Spleen (tissue), 11 donors: ENCODE data around the gene TTLL3. TPM values are rescaled to one million over a fixed set of nuclear protein-coding genes. Genes with fewer than 3 reads are reported as not detected.

ENCODE experiments used
- DNase-seq: peaks from one replicate; pipeline ENCODE4 v3.0.0-alpha.2; 2020
- H3K27ac ChIP-seq, 8 donors: fragments of 200-600 bp; sonication (generic) in 7 of 8; 1 replicate in 4 of 8; 2 replicates in 4 of 8; pipeline versions ENCODE4 v1.5.0 to v1.8.0; 2016 to 2021; ENCODE audit warnings: inconsistent platforms in 4 of 8, mild to moderate bottlenecking in 4 of 8, moderate library complexity in 1 of 8
- H3K27me3 ChIP-seq, 7 donors: fragments of 200-600 bp; sonication (generic) in 6 of 7; replicated peaks in 1 of 7; 1 replicate in 4 of 7; 2 replicates in 3 of 7; pipeline versions ENCODE4 v1.5.0 to v1.8.0; 2016 to 2021; ENCODE audit warnings: inconsistent platforms in 3 of 7, mild to moderate bottlenecking in 1 of 7
- H3K36me3 ChIP-seq, 6 donors: fragments of 200-600 bp; sonication (generic) in 5 of 6; 1 replicate in 4 of 6; 2 replicates in 2 of 6; pipeline versions ENCODE4 v1.5.0 to v1.8.0; 2016 to 2021; ENCODE audit warnings: inconsistent platforms in 2 of 6
- H3K4me1 ChIP-seq, 6 donors: fragments of 200-600 bp; sonication (generic) in 5 of 6; 1 replicate in 3 of 6; 2 replicates in 3 of 6; pipeline versions ENCODE4 v1.5.0 to v1.8.0; 2016 to 2021; ENCODE audit warnings: inconsistent platforms in 3 of 6
- H3K4me3 ChIP-seq, 8 donors: fragments of 200-600 bp; sonication (generic) in 7 of 8; 1 replicate in 4 of 8; 2 replicates in 4 of 8; pipeline versions ENCODE4 v1.5.0 to v1.8.0; 2016 to 2021; ENCODE audit warnings: inconsistent platforms in 4 of 8, mild to moderate bottlenecking in 4 of 8, moderate library complexity in 2 of 8
- H3K9me3 ChIP-seq, 8 donors: fragments of 200-600 bp; sonication (generic) in 7 of 8; 1 replicate in 4 of 8; 2 replicates in 4 of 8; pipeline versions ENCODE4 v1.5.0 to v1.8.0; 2016 to 2021; ENCODE audit warnings: inconsistent platforms in 4 of 8
- POLR2A ChIP-seq, 3 donors: fragments of 450-650 bp; IDR thresholded peaks; one replicate each; pipeline ENCODE4 v1.5.1; 2017; ENCODE audit warnings: antibody characterized with exemption in 3 of 3, mild to moderate bottlenecking in 1 of 3
- POLR2AphosphoS5 ChIP-seq, 3 donors: sonication (generic); formaldehyde crosslinking; IDR thresholded peaks; one replicate each; pipeline ENCODE4 v1.5.1; 2017; ENCODE audit warnings: antibody characterized with exemption in 3 of 3
- WGBS, 5 donors: extraction: QIAGEN DNeasy Blood & Tissue Kit in 3 of 5; methylation state at CpG; one replicate each; pipeline versions ENCODE4 v1.1.5 to v1.1.7; 2013 to 2018; 5-methylcytosine and 5-hydroxymethylcytosine counted together
- intact Hi-C: fragments of 100-400 bp; cut with DNase I; formaldehyde crosslinking; loops from one replicate; pipeline ENCODE4 v1.15.0; 2023; ENCODE audit warnings: low total_unique reads
- polyA plus RNA-seq, 3 donors: library from polyadenylated mRNA; stranded (reverse); fragments of 200-250 nt; gene quantifications; one replicate each; pipeline ENCODE4 v1.2.1, GENCODE V29; 2013
- total RNA-seq, 7 donors: library from RNA; depleted of rRNA in 3 of 7; stranded (reverse); fragments of >200 nt in 3 of 7; fragmentation: NEBNext Ultra II Directional in 4 of 7; extraction: Animal tissue kit (Norgen Biotek cat#: 25700) in 4 of 7; gene quantifications; one replicate each; pipeline versions ENCODE4 v1.1.0 to v1.2.1, GENCODE V29; 2016 to 2021
- TF ChIP-seq, protein P1 (sequence below), 11 experiments: fragments of 200-600 bp in 7 of 11; fragments of 450-650 bp in 4 of 11; sonication (generic) in 4 of 11; IDR thresholded peaks in 8 of 11; conservative IDR thresholded peaks in 3 of 11; 1 replicate in 7 of 11; 2 replicates in 4 of 11; pipeline versions ENCODE4 v1.4.0 to v1.8.0; 2016 to 2021; ENCODE audit warnings: antibody characterized with exemption in 11 of 11, inconsistent platforms in 4 of 11, mild to moderate bottlenecking in 1 of 11
- donor health status: healthy with polysubstance abuse.
- donor health status: DM: no; HTN: no; CAD: no; lungs with moderate emphysema.
- donor health status: DM: no; HTN: no; CAD: no.
- donor health status: Bipolar disorder and iron deficiency.
- donor health status: healthy.
- donor health status: DM: no; HTN: no; CAD: no.
- donor health status: DM: yes; HTN: yes; CAD: no.

TTLL3 gene
- total and polyA plus RNA-seq, 10 donors = 24.8 to 143 (median 74.0) TPM

DNA sequence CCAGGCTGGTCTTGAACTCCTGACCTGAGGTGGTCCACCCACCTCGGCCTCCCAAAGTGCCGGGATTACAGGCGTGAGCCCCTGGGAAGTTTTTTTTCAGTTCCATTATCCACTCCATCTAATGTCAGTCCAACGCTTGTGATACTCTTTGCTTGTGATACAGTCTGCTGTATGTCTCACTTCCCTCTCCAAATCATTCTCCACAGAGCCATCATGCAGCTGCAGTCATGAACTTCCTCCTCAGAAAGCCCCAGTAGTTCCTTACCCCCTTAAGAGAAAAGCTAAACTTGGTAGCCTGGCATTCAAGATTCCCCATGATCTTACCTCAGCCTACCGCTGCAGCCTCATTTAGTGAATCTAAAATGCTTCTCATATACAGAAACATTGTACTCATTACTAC is 14.9 kb upstream of the TTLL3 start:
- TF ChIP-seq, protein P1, sequence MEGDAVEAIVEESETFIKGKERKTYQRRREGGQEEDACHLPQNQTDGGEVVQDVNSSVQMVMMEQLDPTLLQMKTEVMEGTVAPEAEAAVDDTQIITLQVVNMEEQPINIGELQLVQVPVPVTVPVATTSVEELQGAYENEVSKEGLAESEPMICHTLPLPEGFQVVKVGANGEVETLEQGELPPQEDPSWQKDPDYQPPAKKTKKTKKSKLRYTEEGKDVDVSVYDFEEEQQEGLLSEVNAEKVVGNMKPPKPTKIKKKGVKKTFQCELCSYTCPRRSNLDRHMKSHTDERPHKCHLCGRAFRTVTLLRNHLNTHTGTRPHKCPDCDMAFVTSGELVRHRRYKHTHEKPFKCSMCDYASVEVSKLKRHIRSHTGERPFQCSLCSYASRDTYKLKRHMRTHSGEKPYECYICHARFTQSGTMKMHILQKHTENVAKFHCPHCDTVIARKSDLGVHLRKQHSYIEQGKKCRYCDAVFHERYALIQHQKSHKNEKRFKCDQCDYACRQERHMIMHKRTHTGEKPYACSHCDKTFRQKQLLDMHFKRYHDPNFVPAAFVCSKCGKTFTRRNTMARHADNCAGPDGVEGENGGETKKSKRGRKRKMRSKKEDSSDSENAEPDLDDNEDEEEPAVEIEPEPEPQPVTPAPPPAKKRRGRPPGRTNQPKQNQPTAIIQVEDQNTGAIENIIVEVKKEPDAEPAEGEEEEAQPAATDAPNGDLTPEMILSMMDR (IDR thresholded peaks at IDR 0.05 in 8 of 11, conservative IDR thresholded peaks at IDR 0.05 in 3 of 11) = no peak
- TF ChIP-seq POLR2AphosphoS5 (IDR thresholded peaks at IDR 0.05) (peak in 1 of 3 donors; percentile 40), POLR2A (IDR thresholded peaks at IDR 0.05) (no peak)

DNA sequence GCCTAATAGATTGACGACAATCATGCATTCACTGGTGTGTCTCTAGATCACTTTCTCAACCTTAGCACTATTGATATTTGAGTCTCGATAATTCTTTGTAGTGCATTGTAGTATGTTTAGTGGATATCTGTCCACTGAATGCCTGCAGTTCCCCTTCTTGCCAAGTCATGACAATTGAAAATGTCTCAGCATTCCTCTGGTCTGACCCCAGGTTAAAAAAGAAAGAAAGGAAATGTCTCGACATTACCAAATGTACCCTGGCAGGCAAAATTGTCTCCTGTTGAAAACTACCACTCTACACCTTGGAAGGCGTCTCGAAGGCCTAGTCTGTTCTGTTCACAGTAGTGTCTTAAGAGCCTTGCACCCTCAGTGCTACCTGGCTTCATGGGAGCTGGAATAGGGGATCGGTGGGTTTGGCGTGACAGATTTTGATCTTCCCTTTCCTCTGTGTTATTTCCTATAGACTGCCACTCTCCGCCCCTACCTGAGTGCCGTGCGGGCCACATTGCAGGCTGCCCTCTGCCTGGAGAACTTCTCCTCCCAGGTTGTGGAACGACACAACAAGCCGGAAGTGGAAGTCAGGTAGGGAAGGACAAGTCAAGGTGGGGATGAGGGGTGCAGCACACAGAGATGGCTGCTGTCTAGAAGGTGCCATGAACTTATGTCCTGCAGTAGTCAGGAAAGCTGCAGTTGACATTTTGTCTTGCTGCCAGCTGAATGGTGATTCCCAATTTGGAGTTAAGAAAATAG is 12.7 kb upstream of the TTLL3 start:
- intact Hi-C loops = no loop called here
- Histone ChIP-seq H3K9me3 (no peaks in the 10 kb centered on the region), H3K27ac (peak overlapping the region in 1 of 8 donors; percentile 4), H3K4me1 (peaks cover 27 to 66% (median 43%) of the 10 kb centered on the region in 6 donors), H3K4me3 (no peak overlapping the region), H3K36me3 (peaks cover 15 to 84% (median 60%) of the 10 kb centered on the region in 6 donors), H3K27me3 (no peaks in the 10 kb centered on the region)
- TF ChIP-seq POLR2A (IDR thresholded peaks at IDR 0.05) (no peak), POLR2AphosphoS5 (IDR thresholded peaks at IDR 0.05) (no peak)
- TF ChIP-seq, protein P1 (IDR thresholded peaks at IDR 0.05 in 8 of 11, conservative IDR thresholded peaks at IDR 0.05 in 3 of 11) = no peak
- no peak for DNase-seq
- WGBS, 5 donors = 89 to 94% (median 90%) methylated on average over 12 of the region's 12 CpGs

More for the DNA sequence above, 14.9 kb upstream of the TTLL3 start:
- no peaks in the 10 kb centered on the region for H3K27me3 ChIP-seq
- H3K9me3 ChIP-seq = no peaks in the 10 kb centered on the region
- DNase-seq = no peak
- 61 to 70% (median 64%) methylated on average over 5 of the region's 5 CpGs for WGBS, 5 donors
- peak overlapping the region in 2 of 8 donors; percentile 4 to 31 for H3K4me3 ChIP-seq
- intact Hi-C loops = no loop called here
- H3K4me1 ChIP-seq = peaks cover 34 to 87% (median 63%) of the 10 kb centered on the region in 6 donors
- H3K27ac ChIP-seq = peak overlapping the region in 7 of 8 donors; percentile 22 to 99 (median 96)
- peaks cover 9 to 72% (median 41%) of the 10 kb centered on the region in 6 donors for H3K36me3 ChIP-seq

DNA sequence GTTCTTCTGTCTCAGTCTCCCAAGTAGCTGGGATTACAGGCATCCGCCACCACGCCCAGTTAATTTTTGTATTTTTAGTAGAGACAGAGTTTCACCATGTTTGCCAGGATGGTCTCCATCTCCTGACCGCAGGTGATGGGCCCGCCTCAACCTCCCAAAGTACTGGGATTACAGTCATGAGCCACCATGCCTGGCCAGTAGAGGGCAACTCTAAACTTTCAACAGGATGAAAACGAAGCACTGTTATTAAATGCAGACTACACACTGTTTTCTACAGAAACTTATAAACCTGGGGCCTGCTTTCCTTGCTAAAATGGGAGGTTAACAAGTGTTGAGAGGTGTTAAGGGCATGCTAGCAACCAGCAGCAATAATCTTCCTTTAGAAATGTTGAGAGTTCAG is 9.5 kb upstream of the TTLL3 start:
- peaks cover 11 to 44% (median 20%) of the 10 kb centered on the region in 6 donors for H3K4me1 ChIP-seq
- TF ChIP-seq, protein P1 (IDR thresholded peaks at IDR 0.05 in 8 of 11, conservative IDR thresholded peaks at IDR 0.05 in 3 of 11) = no peak
- TF ChIP-seq POLR2AphosphoS5 (IDR thresholded peaks at IDR 0.05) (no peak), POLR2A (IDR thresholded peaks at IDR 0.05) (no peak)
- H3K27me3 ChIP-seq = no peaks in the 10 kb centered on the region
- intact Hi-C loops = no loop called here
- H3K4me3 ChIP-seq = no peak overlapping the region
- H3K27ac ChIP-seq = no peak overlapping the region
- H3K9me3 ChIP-seq = no peaks in the 10 kb centered on the region
- no peak for DNase-seq
- peaks cover 19 to 100% (median 89%) of the 10 kb centered on the region in 6 donors for H3K36me3 ChIP-seq
- WGBS, 5 donors = 88 to 94% (median 92%) methylated on average over 5 of the region's 5 CpGs

DNA sequence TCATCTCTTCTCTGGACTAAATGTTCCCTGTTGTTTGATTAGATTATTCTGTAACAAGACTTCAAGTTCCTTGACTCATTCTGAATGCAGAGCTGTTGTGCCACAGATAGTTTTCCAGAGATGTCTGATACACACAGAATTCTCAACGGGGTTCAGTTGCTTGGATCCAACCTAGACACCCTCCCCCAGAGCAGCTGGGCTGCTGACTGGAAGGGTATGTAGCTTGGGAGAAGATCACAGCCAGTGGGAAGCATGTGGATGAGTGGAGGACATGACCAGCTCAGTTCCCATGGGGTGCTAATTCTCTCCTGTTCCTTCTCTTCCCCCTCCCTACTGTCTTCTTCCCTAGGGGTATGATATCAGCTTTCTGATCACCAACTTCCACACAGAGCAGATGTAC is 6.6 kb upstream of the TTLL3 start:
- H3K9me3 ChIP-seq = no peaks in the 10 kb centered on the region
- H3K36me3 ChIP-seq = peaks cover 16 to 100% (median 88%) of the 10 kb centered on the region in 6 donors
- no peak overlapping the region for H3K4me3 ChIP-seq
- peaks cover 0 to 40% (median 9%) of the 10 kb centered on the region in 6 donors for H3K4me1 ChIP-seq
- WGBS, 5 donors = 80 to 100% (median 94%) methylated on average over 1 of the region's 1 CpG
- DNase-seq = no peak
- no peak overlapping the region for H3K27ac ChIP-seq
- no peaks in the 10 kb centered on the region for H3K27me3 ChIP-seq
- TF ChIP-seq, protein P1 (IDR thresholded peaks at IDR 0.05 in 8 of 11, conservative IDR thresholded peaks at IDR 0.05 in 3 of 11) = no peak
- TF ChIP-seq POLR2A (IDR thresholded peaks at IDR 0.05) (no peak), POLR2AphosphoS5 (IDR thresholded peaks at IDR 0.05) (no peak)
- intact Hi-C loops = no loop called here
